Coronary artery (tissue), 2 donors: ENCODE results near the gene ZNF212.
"Not testable (repeated sequence)": the region's sequence is repeated elsewhere in the genome, so short reads cannot be mapped to it uniquely, and the experiment has no call there.

Experiments used
- DNase-seq: peaks from one replicate; pipeline ENCODE4 v3.0.0-alpha.2; 2017; ENCODE audit warnings: low spot score
- H3K27ac ChIP-seq, 2 donors: fragments of 200-600 bp; sonication (generic); one replicate each; pipeline ENCODE4 v1.5.1; 2016 to 2019
- H3K4me3 ChIP-seq: fragments of 200-600 bp; sonication (generic); 2 replicates; pipeline ENCODE4 v1.5.1; 2016; ENCODE audit warnings: mild to moderate bottlenecking, moderate library complexity
- TF ChIP-seq, protein P1 (sequence below): fragments of 200-600 bp; sonication (generic); IDR thresholded peaks from one replicate; pipeline ENCODE4 v1.5.1; 2019; ENCODE audit warnings: antibody characterized with exemption

The ZNF212 gene

GRCh38 chr7:149220534-149220933 lies 18.9 kb upstream of the ZNF212 start:
- H3K4me3 ChIP-seq = no peak overlapping the region
- DNase-seq = no peak
- H3K27ac ChIP-seq = no peak overlapping the region
- TF ChIP-seq, protein P1, sequence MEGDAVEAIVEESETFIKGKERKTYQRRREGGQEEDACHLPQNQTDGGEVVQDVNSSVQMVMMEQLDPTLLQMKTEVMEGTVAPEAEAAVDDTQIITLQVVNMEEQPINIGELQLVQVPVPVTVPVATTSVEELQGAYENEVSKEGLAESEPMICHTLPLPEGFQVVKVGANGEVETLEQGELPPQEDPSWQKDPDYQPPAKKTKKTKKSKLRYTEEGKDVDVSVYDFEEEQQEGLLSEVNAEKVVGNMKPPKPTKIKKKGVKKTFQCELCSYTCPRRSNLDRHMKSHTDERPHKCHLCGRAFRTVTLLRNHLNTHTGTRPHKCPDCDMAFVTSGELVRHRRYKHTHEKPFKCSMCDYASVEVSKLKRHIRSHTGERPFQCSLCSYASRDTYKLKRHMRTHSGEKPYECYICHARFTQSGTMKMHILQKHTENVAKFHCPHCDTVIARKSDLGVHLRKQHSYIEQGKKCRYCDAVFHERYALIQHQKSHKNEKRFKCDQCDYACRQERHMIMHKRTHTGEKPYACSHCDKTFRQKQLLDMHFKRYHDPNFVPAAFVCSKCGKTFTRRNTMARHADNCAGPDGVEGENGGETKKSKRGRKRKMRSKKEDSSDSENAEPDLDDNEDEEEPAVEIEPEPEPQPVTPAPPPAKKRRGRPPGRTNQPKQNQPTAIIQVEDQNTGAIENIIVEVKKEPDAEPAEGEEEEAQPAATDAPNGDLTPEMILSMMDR = no peak

GRCh38 chr7:149223176-149223575 lies 16.3 kb upstream of the ZNF212 start:
- Histone ChIP-seq H3K27ac (no peak overlapping the region), H3K4me3 (no peak overlapping the region)
- TF ChIP-seq, protein P1 = no peak
- DNase-seq = no peak

- Histone ChIP-seq H3K27ac (no peak overlapping the region), H3K4me3 (no peak overlapping the region)
- TF ChIP-seq, protein P1 = no peak
- DNase-seq = no peak
Measured at GRCh38 chr7:149223761-149224160, 15.7 kb upstream of the ZNF212 start.

GRCh38 chr7:149224352-149224751 lies 15.1 kb upstream of the ZNF212 start:
- no peak for DNase-seq
- no peak overlapping the region for H3K27ac ChIP-seq

DNA sequence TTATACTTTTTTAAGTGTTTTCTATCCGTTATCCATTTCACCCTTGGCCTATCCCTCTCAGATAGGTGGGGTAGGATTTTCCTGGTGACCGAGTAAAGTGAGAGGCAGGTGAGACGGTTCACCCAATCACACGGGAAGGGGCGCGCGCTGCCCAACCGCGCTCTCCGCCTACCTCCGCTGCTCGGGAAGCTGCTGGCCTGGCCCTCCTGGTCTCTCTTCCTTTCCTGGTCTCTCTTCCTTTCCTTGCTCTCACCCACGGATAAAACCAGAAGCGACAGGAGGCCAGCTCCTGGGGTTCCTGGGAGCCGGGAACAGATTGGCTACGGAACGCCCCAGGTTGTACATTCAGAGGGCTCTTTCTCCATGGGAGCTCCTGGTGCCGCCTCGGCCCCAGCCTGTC lies 14.3 kb upstream of the ZNF212 start:
- Histone ChIP-seq H3K4me3 (no peak overlapping the region), H3K27ac (no peak overlapping the region)
- no peak for DNase-seq
- TF ChIP-seq, protein P1 = no peak

More at GRCh38 chr7:149224352-149224751, 15.1 kb upstream of the ZNF212 start:
- TF ChIP-seq, protein P1 = no peak
- H3K4me3 ChIP-seq = no peak overlapping the region

- no peak overlapping the region for H3K4me3 ChIP-seq
- no peak for DNase-seq
- TF ChIP-seq, protein P1 = no peak
- no peak overlapping the region for H3K27ac ChIP-seq
Measured at GRCh38 chr7:149225656-149226055, 13.8 kb upstream of the ZNF212 start.

DNA sequence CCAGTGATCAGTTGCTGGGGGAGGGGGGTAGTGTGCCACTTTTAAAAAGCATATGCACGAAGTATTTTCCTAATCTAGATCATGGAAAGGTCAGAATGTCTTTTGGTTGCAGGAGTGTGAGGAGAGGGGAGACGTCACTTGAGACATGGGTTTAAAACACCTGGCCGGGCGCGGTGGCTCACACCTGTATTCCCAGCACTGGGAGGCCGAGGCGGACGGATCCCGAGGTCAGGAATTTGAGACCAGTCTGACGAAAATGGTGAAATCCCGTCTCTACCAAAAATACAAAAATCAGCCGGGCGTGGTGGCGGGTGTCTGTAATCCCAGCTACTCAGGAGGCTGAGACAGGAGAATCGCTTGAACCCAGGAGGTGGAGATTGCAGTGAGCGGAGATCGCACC lies 13.1 kb upstream of the ZNF212 start:
- not testable (repeated sequence) for H3K4me3 ChIP-seq, H3K27ac ChIP-seq, DNase-seq
